ENCODE data around the gene TSHZ2.

DNA sequence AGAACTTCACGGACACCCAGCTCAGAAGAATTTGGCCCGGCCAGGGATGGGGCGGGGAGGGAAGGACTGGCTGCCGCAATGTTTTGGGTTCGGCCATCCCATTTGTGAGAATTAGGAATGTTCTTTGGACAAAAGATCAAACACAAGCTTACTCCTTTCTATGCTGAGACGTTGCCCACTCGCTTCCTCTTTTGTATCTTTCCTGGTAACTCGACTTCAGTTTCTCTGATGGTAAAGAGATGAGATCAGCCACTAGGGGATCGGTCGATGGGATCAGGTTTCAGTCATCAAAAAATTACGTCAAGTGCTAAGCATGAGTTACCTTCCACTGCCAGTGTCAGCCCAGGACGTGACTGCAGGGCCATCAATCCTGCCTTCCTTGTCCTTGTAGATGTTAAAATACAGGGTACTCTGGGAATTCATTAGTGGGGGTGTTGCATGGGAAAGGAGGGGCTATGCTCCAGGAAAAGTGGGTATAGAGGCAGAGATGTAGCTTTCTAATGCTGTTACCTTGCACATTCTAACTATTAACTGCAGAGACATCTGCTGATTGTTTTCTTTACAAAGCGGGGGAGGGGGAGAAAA, 190.2 kb downstream of the TSHZ2 start:
- TF ChIP-seq, protein P1, sequence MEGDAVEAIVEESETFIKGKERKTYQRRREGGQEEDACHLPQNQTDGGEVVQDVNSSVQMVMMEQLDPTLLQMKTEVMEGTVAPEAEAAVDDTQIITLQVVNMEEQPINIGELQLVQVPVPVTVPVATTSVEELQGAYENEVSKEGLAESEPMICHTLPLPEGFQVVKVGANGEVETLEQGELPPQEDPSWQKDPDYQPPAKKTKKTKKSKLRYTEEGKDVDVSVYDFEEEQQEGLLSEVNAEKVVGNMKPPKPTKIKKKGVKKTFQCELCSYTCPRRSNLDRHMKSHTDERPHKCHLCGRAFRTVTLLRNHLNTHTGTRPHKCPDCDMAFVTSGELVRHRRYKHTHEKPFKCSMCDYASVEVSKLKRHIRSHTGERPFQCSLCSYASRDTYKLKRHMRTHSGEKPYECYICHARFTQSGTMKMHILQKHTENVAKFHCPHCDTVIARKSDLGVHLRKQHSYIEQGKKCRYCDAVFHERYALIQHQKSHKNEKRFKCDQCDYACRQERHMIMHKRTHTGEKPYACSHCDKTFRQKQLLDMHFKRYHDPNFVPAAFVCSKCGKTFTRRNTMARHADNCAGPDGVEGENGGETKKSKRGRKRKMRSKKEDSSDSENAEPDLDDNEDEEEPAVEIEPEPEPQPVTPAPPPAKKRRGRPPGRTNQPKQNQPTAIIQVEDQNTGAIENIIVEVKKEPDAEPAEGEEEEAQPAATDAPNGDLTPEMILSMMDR (IDR thresholded peaks at IDR 0.05) = peak in 3 of 4 donors; percentile 7 to 14 (median 9)
- peak; percentile 43 for TF ChIP-seq POLR2A (IDR thresholded peaks at IDR 0.05)
